Smooth muscle cell of bladder (primary cell): ENCODE measurements around the gene PRG2. TPM values are rescaled to one million over a fixed set of nuclear protein-coding genes. Genes with fewer than 3 reads are reported as not detected.

Experiments used
- total RNA-seq: library from RNA; depleted of rRNA; stranded (reverse); fragments of >200 nt; gene quantifications from 2 replicates; pipeline ENCODE4 v1.2.3, GENCODE V29; 2014

Gene PRG2, protein sequence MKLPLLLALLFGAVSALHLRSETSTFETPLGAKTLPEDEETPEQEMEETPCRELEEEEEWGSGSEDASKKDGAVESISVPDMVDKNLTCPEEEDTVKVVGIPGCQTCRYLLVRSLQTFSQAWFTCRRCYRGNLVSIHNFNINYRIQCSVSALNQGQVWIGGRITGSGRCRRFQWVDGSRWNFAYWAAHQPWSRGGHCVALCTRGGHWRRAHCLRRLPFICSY
- total RNA-seq, result 0.55 and 0.71 TPM in 2 replicates

DNA sequence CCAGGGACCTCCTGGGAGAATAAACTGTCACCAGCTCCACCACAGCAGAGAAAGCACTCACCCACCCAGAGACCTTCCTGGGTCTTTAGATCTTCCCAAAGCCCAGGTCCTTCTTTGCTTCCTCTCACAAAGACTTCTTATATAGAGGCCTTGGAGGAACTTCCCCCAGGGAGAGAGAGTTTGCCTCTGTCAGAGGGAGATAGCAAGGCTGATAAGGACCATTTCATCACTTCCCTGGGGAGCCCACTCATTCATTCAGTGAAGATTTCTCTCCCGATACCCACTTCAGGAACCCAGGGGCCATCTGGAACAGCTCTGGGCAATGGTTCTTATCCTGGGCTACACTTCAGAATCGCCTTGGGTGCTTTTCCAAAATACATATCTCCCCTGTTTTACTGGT, at the start of gene PRG2:
Gene PRG2, minus strand, starts transcription at position 116 of the 400 bp plus-strand sequence. CDS start 706 bp downstream, outside the sequence.

DNA sequence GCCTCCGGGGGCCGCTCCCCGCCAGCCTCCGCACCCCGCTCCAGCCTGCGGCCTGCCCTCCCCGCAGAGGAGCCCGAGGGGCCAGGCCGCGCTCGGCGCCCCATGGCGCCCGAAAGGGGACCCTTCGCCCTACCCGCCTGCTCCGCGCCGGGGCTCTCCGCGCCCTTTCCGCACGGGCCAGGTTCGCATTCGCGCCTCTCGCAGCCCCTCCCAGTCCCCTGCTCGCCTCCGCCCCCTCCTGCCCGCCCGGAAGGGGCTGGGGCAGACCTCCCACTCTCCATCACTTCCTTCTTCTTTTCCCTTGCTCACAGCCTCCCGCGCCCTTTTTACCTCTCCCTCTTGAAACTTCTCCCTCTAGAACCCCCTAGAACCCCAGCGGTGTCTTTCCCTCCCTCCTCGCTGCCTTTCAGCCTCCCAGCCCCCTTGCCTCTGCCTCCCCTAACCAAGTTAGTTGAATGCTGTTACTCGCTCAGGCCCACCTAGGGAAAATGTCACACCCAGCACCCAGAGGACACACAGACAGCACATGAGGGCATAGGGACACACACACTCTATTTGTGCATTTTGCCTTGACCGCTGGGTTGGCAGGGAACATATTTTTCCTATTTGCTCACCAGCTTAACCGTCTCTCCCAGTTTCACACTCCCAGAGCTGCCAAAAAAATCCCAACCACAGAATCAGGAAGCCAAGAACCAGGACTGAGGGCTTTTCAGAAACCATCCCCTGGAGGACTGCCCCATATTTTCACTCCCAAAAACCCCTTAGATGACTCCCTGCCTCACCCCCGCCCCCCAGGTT, 36.7 kb upstream of the PRG2 start, which contains the start of gene SLC43A3:
Gene SLC43A3, minus strand, starts transcription at position 193 of the 798 bp plus-strand sequence. CDS start 949 bp downstream, outside the sequence.

DNA sequence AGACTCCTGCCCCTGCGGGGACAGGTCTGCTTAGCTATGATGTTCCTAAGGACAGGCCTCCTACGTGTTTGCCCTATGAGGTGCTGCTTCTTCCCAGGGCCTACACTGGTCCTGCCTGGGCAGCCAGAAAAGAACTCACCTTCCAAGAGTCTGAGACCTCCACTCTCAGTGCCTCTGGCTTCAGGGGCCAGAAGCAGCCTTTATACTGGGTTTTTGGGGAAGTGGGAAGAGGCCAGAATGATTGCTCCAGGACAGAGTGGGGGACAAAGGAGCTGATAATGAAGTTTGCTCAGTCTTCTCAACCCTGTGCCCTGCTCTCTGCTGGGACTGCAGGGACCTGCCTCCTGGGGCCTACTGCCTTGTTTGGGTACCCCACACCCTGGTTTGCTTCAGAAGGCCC, 9.5 kb downstream of the PRG2 start, which contains the start of gene PRG3:
Gene PRG3, minus strand, starts transcription at position 176 of the 400 bp plus-strand sequence. CDS start 442 bp downstream, outside the sequence.

DNA sequence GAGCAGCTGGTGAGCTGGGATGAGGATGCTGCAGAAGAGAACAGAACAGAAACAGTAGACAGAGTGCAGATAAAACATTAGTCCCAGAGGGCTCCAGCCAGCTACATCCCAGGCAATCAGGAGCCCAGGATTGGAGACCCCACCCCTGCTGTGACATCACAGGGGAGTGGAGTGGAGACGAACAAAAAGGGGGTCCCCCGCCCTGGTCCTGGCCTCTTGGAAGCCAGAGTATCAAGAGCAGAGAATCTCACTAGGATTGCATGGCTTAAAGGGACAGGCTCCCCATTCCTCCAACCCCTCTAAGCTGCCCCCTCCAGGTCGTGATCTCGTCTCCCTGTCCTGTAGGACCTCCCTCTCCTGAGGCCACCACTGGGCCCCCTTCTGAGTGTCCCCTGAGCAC, 52.3 kb downstream of the PRG2 start, which contains the start of gene P2RX3:
Gene P2RX3, plus strand, starts transcription at position 211 of the 400 bp plus-strand sequence. CDS start 199 bp downstream, outside the sequence.

Other genes with a start within 250 kb of the PRG2 start
- not detected in 2 replicates for gene LRRC55, start 208.7 kb downstream of the PRG2 start, total RNA-seq
- gene APLNR, start 153.4 kb downstream of the PRG2 start, total RNA-seq, result not detected in 2 replicates
- 70.1 and 99.4 TPM in 2 replicates for gene TNKS1BP1, start 65.7 kb downstream of the PRG2 start, total RNA-seq
- gene SSRP1, start 54.8 kb downstream of the PRG2 start, total RNA-seq, result 56.2 and 65.6 TPM in 2 replicates
- gene P2RX3, start 52.3 kb downstream of the PRG2 start, total RNA-seq, result not detected in 2 replicates
- not detected in 2 replicates for gene PRG3, start 9.5 kb downstream of the PRG2 start, total RNA-seq
- 15.9 and 27.4 TPM in 2 replicates for gene SLC43A3, start 36.5 kb upstream of the PRG2 start, total RNA-seq
- 0.09 TPM in 1 of 2 replicates, not detected in the other for gene RTN4RL2, start 69.9 kb upstream of the PRG2 start, total RNA-seq
- 16.8 and 19.9 TPM in 2 replicates for gene SLC43A1, start 125.1 kb upstream of the PRG2 start, total RNA-seq
- gene TIMM10, start 140.1 kb upstream of the PRG2 start, total RNA-seq, result 36.7 and 43.0 TPM in 2 replicates
- not detected in 2 replicates for gene SMTNL1, start 146.9 kb upstream of the PRG2 start, total RNA-seq
- 61.2 and 78.1 TPM in 2 replicates for gene UBE2L6, start 177.0 kb upstream of the PRG2 start, total RNA-seq
- 4.7 and 10.8 TPM in 2 replicates for gene SERPING1, start 207.0 kb upstream of the PRG2 start, total RNA-seq